Mesenchymal stem cell (in vitro differentiated cells and primary cell): ENCODE measurements around the gene LARP4.
"Not testable (repeated sequence)": the region's sequence is repeated elsewhere in the genome, so short reads cannot be mapped to it uniquely, and the experiment has no call there.

Source experiments
- DNase-seq: peaks from one replicate; pipeline ENCODE4 v3.0.0-alpha.2; 2013
- H2AFZ ChIP-seq: one replicate; pipeline ENCODE4 v1.6.1; 2013; ENCODE audit warnings: low read depth, mild to moderate bottlenecking, control low read depth, inconsistent platforms, low read length, moderate library complexity
- H2AK5ac ChIP-seq: 2 replicates; pipeline ENCODE4 v1.6.1; 2013; ENCODE audit warnings: low read length, moderate library complexity, mild to moderate bottlenecking, inconsistent platforms; ENCODE audit not compliant: severe bottlenecking
- H2BK120ac ChIP-seq: one replicate; pipeline ENCODE4 v1.6.1; 2013; ENCODE audit warnings: low read depth, mild to moderate bottlenecking, inconsistent platforms, low read length, moderate library complexity
- H2BK12ac ChIP-seq, 2 experiments: one replicate each; pipeline ENCODE4 v1.6.1; 2013; ENCODE audit warnings: inconsistent platforms in 2 of 2, low read length in 2 of 2, mild to moderate bottlenecking in 2 of 2, moderate library complexity in 2 of 2, control low read depth in 1 of 2
- H2BK15ac ChIP-seq: one replicate; pipeline ENCODE4 v1.6.1; 2013; ENCODE audit warnings: mild to moderate bottlenecking, low read depth, inconsistent platforms; ENCODE audit not compliant: poor library complexity, severe bottlenecking
- H2BK5ac ChIP-seq: 2 replicates; pipeline ENCODE4 v1.6.1; 2013; ENCODE audit warnings: low read depth, mild to moderate bottlenecking, low read length, control low read depth, inconsistent platforms; ENCODE audit not compliant: poor library complexity, severe bottlenecking
- H3K14ac ChIP-seq, 2 experiments: one replicate each; pipeline ENCODE4 v1.6.1; 2013; ENCODE audit warnings: inconsistent platforms in 2 of 2, low read length in 2 of 2, control low read depth in 1 of 2, mild to moderate bottlenecking in 1 of 2, moderate library complexity in 1 of 2
- H3K18ac ChIP-seq, 2 experiments: one replicate each; pipeline ENCODE4 v1.6.1; 2013; ENCODE audit warnings: inconsistent platforms in 2 of 2, low read length in 2 of 2, control low read depth in 1 of 2, low read depth in 1 of 2, mild to moderate bottlenecking in 1 of 2
- H3K23ac ChIP-seq, 2 experiments: one replicate each; pipeline ENCODE4 v1.6.1; 2013; ENCODE audit warnings: inconsistent platforms in 2 of 2, low read length in 2 of 2, mild to moderate bottlenecking in 2 of 2, moderate library complexity in 2 of 2, control low read depth in 1 of 2
- H3K27ac ChIP-seq: 2 replicates; pipeline ENCODE4 v1.5.1; 2013; ENCODE audit warnings: mild to moderate bottlenecking, moderate library complexity, low read length, control low read depth, inconsistent platforms; ENCODE audit not compliant: poor library complexity, severe bottlenecking
- H3K27me3 ChIP-seq, 2 experiments: 2 replicates each; pipeline versions ENCODE4 v1.6.1 to v1.7.0; 2013; ENCODE audit warnings: low read length in 2 of 2, mild to moderate bottlenecking in 2 of 2, moderate library complexity in 2 of 2, control low read depth in 1 of 2, inconsistent platforms in 1 of 2; ENCODE audit not compliant: control insufficient read depth in 1 of 2, insufficient read depth in 1 of 2
- H3K36me3 ChIP-seq, 2 experiments: 2 replicates each; pipeline versions ENCODE4 v1.6.1 to v1.7.0; 2013; ENCODE audit warnings: low read length in 2 of 2, control low read depth in 1 of 2, inconsistent platforms in 1 of 2, low read depth in 1 of 2, mild to moderate bottlenecking in 1 of 2; ENCODE audit not compliant: insufficient read depth in 2 of 2, control insufficient read depth in 1 of 2
- H3K4ac ChIP-seq, 2 experiments: one replicate each; pipeline ENCODE4 v1.6.1; 2013; ENCODE audit warnings: inconsistent platforms in 2 of 2, low read length in 2 of 2, mild to moderate bottlenecking in 2 of 2, moderate library complexity in 2 of 2, control low read depth in 1 of 2, low read depth in 1 of 2
- H3K4me1 ChIP-seq: 2 replicates; pipeline ENCODE4 v1.6.1; 2013; ENCODE audit warnings: low read depth, low read length, control low read depth; ENCODE audit not compliant: control insufficient read depth, insufficient read depth
- H3K4me2 ChIP-seq: 2 replicates; pipeline ENCODE4 v1.6.1; 2013; ENCODE audit warnings: low read length, mild to moderate bottlenecking, inconsistent platforms; ENCODE audit not compliant: poor library complexity, severe bottlenecking
- H3K4me3 ChIP-seq, 2 experiments: 2 replicates each; pipeline versions ENCODE4 v1.5.1 to v1.7.0; 2013; ENCODE audit warnings: low read length in 2 of 2, mild to moderate bottlenecking in 2 of 2, control low read depth in 1 of 2, low read depth in 1 of 2; ENCODE audit not compliant: insufficient read depth in 1 of 2
- H3K79me1 ChIP-seq: replicated peaks from 2 replicates; pipeline ENCODE4 v1.6.1; 2013; ENCODE audit warnings: mild to moderate bottlenecking, control low read depth, low read length, inconsistent platforms; ENCODE audit not compliant: poor library complexity, severe bottlenecking
- H3K9ac ChIP-seq: 2 replicates; pipeline ENCODE4 v1.7.0; 2013; ENCODE audit warnings: mild to moderate bottlenecking, low read length, moderate library complexity
- H3K9me3 ChIP-seq: 2 replicates; pipeline ENCODE4 v1.7.0; 2013; ENCODE audit warnings: mild to moderate bottlenecking, low read length; ENCODE audit not compliant: control insufficient read depth
- H4K8ac ChIP-seq: one replicate; pipeline ENCODE4 v1.6.1; 2013; ENCODE audit warnings: inconsistent platforms, mild to moderate bottlenecking, low read length, moderate library complexity
- H4K91ac ChIP-seq: one replicate; pipeline ENCODE4 v1.6.1; 2013; ENCODE audit warnings: mild to moderate bottlenecking, low read length, inconsistent platforms
- WGBS: methylation state at CpG from one replicate; pipeline ENCODE4 v1.1.7; 2013; ENCODE audit warnings: mixed read lengths; 5-methylcytosine and 5-hydroxymethylcytosine counted together

LARP4 gene

GRCh38 chr12:50518090-50518489 lies 117.4 kb downstream of the LARP4 start:
- Histone ChIP-seq H4K91ac (no peak overlapping the region), H2AFZ (no peak overlapping the region), H3K36me3 (no peaks in the 10 kb centered on the region), H3K27me3 (no peaks in the 10 kb centered on the region), H2BK120ac (no peak overlapping the region), H3K9me3 (no peaks in the 10 kb centered on the region), H2BK15ac (no peak overlapping the region), H3K4ac (peak overlapping the region in 1 of 2 experiments; percentile 57), H2BK12ac (no peak overlapping the region), H3K4me2 (no peak overlapping the region), H2AK5ac (no peak overlapping the region), H4K8ac (peak overlapping the region; percentile 40), H3K27ac (no peak overlapping the region), H3K18ac (no peak overlapping the region), H3K14ac (no peak overlapping the region), H3K23ac (no peak overlapping the region), H3K4me3 (no peak overlapping the region), H3K4me1 (no peaks in the 10 kb centered on the region), H3K79me1 (peaks cover 33% of the 10 kb centered on the region), H3K9ac (no peak overlapping the region), H2BK5ac (no peak overlapping the region)
- WGBS: 96% methylated on average over 11 of the region's 11 CpGs
- no peak for DNase-seq

- H3K4me1 ChIP-seq: no peaks in the 10 kb centered on the region
- H4K8ac ChIP-seq: no peak overlapping the region
- no peak overlapping the region for H4K91ac ChIP-seq
- H3K4me3 ChIP-seq: no peak overlapping the region
- H3K23ac ChIP-seq: no peak overlapping the region
- DNase-seq: no peak
- H2BK5ac ChIP-seq: no peak overlapping the region
- no peak overlapping the region for H3K27ac ChIP-seq
- H2BK120ac ChIP-seq: no peak overlapping the region
- H3K79me1 ChIP-seq: peaks cover 33% of the 10 kb centered on the region
- no peak overlapping the region for H3K4me2 ChIP-seq
- H3K4ac ChIP-seq: no peak overlapping the region
- H2BK15ac ChIP-seq: no peak overlapping the region
- WGBS: 100% methylated on average over 1 of the region's 1 CpG
- H3K18ac ChIP-seq: no peak overlapping the region
- no peak overlapping the region for H2BK12ac ChIP-seq
- H2AFZ ChIP-seq: no peak overlapping the region
- H3K14ac ChIP-seq: no peak overlapping the region
- no peaks in the 10 kb centered on the region for H3K9me3 ChIP-seq
- no peaks in the 10 kb centered on the region for H3K27me3 ChIP-seq
- H3K9ac ChIP-seq: no peak overlapping the region
- H2AK5ac ChIP-seq: no peak overlapping the region
- H3K36me3 ChIP-seq: no peaks in the 10 kb centered on the region
These were observed 118.7 kb downstream of the LARP4 start for GRCh38 chr12:50519353-50519752.

- peaks cover 33% of the 10 kb centered on the region for H3K79me1 ChIP-seq
- H3K14ac ChIP-seq: no peak overlapping the region
- no peak overlapping the region for H4K8ac ChIP-seq
- DNase-seq: no peak
- no peak overlapping the region for H3K18ac ChIP-seq
- no peaks in the 10 kb centered on the region for H3K27me3 ChIP-seq
- no peak overlapping the region for H3K27ac ChIP-seq
- H3K36me3 ChIP-seq: no peaks in the 10 kb centered on the region
- WGBS: 95% methylated on average over 2 of the region's 8 CpGs
- no peak overlapping the region for H3K23ac ChIP-seq
- H3K4me2 ChIP-seq: no peak overlapping the region
- no peak overlapping the region for H3K4ac ChIP-seq
- no peak overlapping the region for H2AK5ac ChIP-seq
- no peaks in the 10 kb centered on the region for H3K4me1 ChIP-seq
- H3K9me3 ChIP-seq: no peaks in the 10 kb centered on the region
- no peak overlapping the region for H2BK120ac ChIP-seq
- H2AFZ ChIP-seq: no peak overlapping the region
- H4K91ac ChIP-seq: no peak overlapping the region
- no peak overlapping the region for H2BK5ac ChIP-seq
- H3K9ac ChIP-seq: no peak overlapping the region
- H2BK12ac ChIP-seq: no peak overlapping the region
- no peak overlapping the region for H3K4me3 ChIP-seq
- H2BK15ac ChIP-seq: no peak overlapping the region
These were observed 119.9 kb downstream of the LARP4 start for GRCh38 chr12:50520416-50521207.

- not testable (repeated sequence) for H2AFZ ChIP-seq, H3K4me2 ChIP-seq, H3K36me3 ChIP-seq, H3K18ac ChIP-seq, H3K27me3 ChIP-seq, H3K4me3 ChIP-seq, H3K9ac ChIP-seq, H3K23ac ChIP-seq, DNase-seq, H4K8ac ChIP-seq, H3K4me1 ChIP-seq, H3K4ac ChIP-seq, H2BK12ac ChIP-seq, H2AK5ac ChIP-seq, H3K27ac ChIP-seq, H2BK120ac ChIP-seq, H2BK15ac ChIP-seq, H3K9me3 ChIP-seq, H2BK5ac ChIP-seq, H3K14ac ChIP-seq, H4K91ac ChIP-seq
- peaks cover 26% of the 10 kb centered on the region for H3K79me1 ChIP-seq
- WGBS: 88% methylated on average over 3 of the region's 4 CpGs
These were observed 121.1 kb downstream of the LARP4 start for GRCh38 chr12:50521781-50522180.
